HG03575 (cell line): ENCODE results near the gene EIF2D.

ENCODE experiments used
- ATAC-seq: cut with Tn5 transposase; IDR thresholded peaks from one replicate; pipeline ENCODE4 v1.9.1; 2021; ENCODE audit not compliant: unreplicated experiment, insufficient number of reproducible peaks, low FRiP score; ENCODE audit errors: extremely low read depth

The EIF2D gene

DNA sequence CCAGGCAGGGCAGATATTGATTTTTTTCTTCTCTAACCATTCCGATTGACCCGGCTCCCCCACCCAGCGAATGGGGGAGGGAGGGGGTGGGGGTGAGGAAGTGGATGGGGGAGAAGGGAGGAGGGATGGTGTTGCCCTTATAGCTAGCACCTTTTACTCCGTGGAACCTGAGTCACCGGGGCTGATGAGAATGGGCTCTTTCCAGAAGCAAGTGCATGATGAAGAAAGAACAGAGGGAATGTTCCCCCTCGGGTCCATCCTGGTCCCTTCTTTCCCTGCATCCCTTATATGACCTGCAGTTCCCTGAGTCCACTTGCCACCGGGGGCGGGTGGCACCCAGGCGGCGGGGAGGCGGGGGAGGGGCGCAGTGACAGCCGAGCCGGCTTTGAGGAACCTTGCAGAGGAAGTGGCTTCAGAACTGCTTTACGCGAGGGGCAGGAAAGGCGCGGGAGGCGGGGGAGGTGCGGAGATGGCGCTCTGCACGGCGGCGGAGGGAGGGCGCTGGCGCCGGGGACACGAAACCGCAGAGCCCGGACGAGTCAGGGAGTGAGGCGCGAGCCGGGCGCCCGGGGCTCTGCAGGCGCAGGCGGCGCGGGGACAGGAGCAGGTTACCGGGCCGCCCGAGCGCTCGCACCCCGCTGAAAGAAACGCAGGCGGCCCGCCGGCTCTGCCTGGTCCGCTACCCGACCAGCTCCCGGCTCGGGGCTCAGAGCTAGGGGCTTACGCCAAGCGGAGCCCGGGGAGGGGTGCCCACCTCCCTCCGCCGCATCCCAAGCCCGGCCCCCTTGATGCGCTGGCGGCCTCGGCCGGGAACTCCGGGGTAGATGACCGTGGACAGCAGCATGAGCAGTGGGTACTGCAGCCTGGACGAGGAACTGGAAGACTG, 55.3 kb downstream of the EIF2D start:
- ATAC-seq, result no peak

DNA sequence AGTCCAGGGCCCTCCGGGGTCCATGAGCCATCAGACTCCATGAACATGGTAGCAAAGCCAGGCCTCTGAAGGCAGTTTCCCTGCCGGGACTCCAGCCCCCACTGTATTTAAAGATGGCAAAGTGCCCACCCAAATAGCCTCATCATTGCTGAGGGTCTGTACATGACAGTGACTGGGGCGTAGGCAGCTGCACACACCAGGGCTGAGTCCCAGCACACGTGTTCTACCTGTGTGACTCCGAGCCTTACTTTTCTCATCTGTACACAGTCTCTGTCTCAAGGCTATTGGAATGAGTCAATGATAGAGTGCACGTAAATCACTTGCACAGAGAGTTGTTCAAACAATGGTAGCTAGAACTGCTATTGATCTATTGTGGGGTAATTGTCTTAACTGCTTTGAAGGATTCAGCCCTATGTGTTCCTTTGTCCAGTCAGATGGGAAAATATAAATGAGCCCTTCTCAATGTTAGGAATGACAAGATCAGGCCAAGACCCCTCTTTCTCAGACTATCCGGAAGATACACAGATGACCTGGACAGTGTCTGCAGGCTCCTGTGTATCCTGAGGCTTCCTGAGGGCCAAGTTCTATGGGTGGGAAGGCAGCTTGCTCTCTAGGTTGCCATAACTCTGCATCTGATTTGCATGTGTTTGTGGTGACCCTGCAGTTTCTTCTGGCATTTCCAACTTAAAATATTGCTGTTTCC, 56.1 kb downstream of the EIF2D start:
- ATAC-seq, result no peak

DNA sequence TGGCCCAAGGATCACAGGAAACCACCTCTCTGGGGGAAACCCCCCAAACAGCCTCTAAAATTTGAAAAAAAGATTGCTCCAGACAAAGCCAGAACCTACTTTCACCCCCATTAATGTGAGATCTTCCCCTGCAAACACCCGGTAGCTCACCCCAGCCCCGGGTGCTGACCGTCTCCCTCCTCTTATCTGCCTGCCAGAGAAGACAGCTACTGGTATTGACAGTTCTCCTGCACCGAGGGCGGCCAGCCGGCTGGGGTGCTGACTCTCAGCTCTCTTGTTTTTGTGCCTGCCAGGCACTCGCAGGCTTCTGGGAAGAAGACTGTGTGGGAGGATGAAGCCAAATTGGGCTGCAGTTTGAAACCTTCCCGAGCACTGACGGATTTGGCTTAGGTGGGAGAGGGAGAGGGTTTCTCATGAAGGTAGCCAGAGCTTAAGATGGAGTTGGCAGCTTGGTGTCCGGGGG, 56.8 kb downstream of the EIF2D start:
- no peak for ATAC-seq

DNA sequence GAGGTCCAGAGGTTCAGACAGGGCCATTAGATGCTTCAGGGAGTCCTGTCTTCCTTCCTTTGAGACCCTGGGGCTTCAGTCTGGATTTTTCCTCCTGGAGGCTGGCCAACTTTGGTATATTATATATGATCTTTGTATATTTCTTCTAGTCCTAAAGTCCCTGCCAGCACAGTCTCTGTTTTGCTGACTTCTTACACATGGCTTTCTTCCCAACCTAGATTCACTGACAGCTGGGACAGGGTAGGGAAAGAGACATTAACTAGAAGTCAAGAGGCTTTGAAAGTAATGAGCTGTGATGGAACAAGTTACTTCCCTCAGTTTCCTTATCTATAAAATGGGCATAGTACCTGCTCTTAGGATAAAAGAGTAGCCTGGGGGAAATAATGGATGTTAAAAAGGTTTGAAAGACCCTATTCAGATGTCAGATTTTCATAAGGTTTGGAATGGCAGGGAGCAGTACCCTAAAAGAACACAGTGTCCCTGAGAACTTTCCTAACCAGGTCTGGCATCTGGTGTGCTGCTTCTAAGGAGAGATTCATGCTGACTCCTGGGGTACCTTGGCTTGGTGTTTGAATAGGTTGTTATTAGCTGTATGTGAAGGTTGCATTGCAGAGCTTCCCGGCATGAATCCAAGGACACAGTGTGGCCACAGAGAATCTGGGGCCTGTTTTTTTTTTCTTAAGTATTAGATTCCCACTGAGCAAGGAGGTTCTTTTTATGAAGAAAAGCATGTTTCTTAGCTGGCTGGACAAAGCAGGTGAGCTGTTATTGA, 57.4 kb downstream of the EIF2D start:
- ATAC-seq, result no peak

DNA sequence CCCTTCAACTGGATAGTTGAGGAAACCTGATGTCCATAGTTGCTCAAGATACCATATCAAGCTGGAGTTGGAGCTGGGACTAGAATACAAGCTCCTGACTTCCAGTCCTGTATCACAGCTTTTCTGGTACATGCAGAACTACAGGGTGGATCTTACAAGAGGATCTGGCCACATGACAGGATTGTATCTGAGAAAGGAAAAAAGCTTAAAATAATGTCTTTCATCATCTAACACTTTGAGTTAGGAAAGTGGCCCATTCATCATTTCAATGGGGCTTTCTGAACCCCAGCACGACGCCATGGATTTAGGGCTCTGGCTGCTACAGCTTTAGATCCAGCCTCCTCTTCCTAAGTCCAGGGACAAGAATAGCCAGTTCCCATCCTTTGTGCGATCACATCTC, 58.1 kb downstream of the EIF2D start:
- no peak for ATAC-seq

DNA sequence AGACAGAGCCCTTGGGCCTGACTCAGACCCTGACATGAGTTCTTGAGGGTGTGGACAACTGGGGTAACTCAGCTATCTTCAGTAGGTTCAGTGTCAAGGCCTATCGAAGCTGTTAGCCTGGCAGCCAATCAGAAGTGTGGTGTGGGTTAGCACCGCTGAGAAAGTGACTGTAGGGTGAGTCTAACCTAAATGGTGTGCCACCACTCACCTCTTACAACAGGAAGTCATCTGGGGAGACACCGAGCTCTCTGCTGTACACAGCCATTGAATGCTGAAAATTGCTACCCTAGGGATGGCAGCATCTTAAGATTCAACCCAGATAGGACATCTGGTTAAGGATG, 60.3 kb downstream of the EIF2D start:
- ATAC-seq, result no peak

DNA sequence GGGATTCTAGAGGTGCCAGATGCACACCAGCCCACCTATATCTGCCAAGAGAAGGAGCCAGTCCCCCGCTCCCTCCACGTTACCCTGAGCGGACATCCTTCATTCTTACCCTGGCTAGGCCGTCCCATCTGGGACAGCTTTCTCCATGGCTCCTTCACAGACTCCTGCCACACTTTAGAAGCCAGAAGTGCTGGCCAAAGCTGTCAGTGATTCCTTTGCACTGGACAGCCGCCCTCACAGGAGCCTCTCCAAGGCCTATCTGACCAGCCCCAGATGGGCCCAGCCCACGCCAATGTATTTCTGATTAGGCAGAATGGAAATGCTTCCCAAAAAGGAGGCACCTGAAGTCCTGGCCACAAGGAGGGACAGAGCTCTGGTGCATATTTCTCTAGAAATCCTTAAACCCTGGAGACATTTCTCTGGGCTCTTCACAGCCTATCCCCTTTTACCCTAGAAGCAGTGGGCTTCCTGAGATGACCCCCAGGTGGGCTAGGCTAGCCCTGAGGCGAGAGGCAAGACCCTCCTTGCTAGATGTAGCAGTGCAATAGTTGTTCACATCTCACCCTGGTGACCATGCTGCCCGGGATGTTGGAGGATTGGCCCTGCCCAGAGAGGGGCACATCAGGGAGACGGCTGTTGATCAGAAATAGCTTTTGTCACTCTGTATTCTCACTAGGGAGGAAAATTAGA, 60.8 kb downstream of the EIF2D start:
- ATAC-seq, result no peak

DNA sequence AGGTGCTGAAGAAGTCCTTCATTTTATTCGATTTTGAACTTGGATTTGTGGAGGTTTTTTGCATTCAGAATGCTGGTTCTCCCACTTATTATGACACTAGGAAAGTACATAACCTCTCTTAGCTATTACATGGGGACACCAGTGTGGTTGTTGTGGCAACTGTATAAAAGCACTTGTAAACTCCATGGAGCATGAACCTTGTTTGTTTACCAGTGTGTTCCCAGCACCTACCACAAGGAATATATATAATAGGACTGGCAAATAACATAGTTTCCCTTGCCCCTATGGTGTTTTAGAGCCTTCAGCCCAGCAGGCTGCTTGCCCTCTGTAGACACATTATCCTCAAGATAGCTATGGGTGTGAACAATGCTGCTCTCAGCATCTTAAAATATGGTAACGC, 61.8 kb downstream of the EIF2D start:
- no peak for ATAC-seq

DNA sequence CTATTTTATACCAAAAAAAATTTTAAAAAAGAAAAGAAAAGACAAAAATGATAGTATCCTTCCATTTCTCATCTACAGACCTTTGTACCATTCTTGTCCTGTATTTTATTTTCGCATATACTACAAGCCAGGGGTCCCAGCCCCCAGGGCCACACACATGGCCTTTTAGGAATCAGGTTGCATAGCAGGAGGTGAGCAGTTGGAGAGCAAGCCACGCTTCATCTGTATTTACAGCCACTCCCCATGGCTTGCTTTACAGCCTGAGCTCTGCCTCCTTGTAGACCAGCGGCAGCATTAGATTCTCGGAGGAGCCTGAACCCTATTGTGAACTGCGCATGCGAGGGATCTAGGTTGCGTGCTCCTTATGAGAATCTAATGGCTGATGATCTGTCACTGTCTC, 65.2 kb downstream of the EIF2D start:
- no peak for ATAC-seq

DNA sequence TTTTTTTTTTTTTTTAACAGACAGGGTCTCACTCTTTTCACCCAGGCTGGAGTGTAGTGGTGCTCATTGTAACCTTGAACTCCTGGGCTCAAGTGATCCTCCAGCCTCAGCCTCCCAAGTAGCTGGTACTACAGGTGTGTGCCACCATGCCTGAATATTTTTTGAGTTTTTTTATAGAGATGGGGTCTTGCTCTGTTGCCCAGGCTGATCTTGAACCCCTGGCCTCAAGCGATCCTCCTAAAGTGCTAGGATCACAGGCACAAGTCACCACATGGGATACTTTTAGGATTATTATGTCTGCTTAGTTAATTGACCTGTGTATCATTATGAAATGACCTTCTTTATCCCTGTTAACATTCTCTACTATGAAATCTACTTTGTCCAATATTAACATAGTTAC, 66.9 kb downstream of the EIF2D start:
- no peak for ATAC-seq

DNA sequence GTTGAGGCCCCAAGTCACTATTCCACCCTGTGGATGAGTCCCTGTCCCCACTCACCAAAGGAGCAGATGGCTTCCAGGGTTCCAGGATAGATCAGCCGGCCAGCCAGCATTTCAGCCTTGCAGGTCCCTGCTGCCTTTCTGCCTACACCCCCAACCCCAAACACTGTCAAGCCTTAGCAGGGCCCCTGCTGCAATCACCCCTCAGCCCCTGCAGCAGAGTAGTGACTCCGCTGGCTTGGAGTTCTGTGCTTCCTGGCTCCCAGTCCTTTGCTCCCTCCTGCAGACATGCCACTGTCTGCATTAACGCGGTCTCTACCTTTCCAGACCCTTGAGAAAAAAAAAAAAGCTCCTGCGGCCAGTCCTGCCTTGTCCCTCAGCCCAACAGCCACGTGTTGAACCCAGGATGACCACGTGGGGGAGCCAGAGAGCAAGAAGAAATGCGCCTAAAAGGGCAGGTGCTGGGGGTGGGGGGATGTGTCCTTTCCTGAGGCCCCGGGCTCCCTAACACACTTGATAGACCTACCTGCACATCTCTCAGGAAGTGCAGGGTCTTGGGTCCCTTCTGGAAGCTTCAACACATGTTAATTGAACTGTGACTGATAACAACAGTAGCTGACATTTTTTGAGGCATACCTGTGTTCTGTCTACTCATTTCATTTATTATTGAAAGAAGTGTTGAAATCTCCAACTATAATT, 67.6 kb downstream of the EIF2D start:
- ATAC-seq, result no peak
